Duodenal mucosa (tissue), 2 donors: ENCODE measurements around the gene HOXB9.

ENCODE experiments used
- H3K27ac ChIP-seq: one replicate; pipeline ENCODE4 v1.7.0; 2013; ENCODE audit warnings: low read depth, low read length
- H3K27me3 ChIP-seq, 2 donors: one replicate each; pipeline ENCODE4 v1.7.0; 2013; ENCODE audit warnings: low read length in 2 of 2, control low read depth in 1 of 2; ENCODE audit not compliant: insufficient read depth in 2 of 2, control insufficient read depth in 1 of 2
- H3K36me3 ChIP-seq, 2 donors: one replicate each; pipeline ENCODE4 v1.7.0; 2013; ENCODE audit warnings: low read length in 2 of 2, control low read depth in 1 of 2; ENCODE audit not compliant: insufficient read depth in 2 of 2, control insufficient read depth in 1 of 2
- H3K4me1 ChIP-seq, 2 donors: one replicate each; pipeline ENCODE4 v1.7.0; 2013; ENCODE audit warnings: low read length in 2 of 2, control low read depth in 1 of 2; ENCODE audit not compliant: insufficient read depth in 2 of 2, control insufficient read depth in 1 of 2
- H3K4me3 ChIP-seq, 2 donors: one replicate each; pipeline ENCODE4 v1.7.0; 2013; ENCODE audit warnings: low read length in 2 of 2, low read depth in 1 of 2
- H3K9ac ChIP-seq, 2 donors: one replicate each; pipeline ENCODE4 v1.7.0; 2013; ENCODE audit warnings: low read length in 2 of 2, low read depth in 1 of 2
- H3K9me3 ChIP-seq, 2 donors: one replicate each; pipeline ENCODE4 v1.7.0; 2013; ENCODE audit warnings: low read length in 2 of 2, control low read depth in 1 of 2; ENCODE audit not compliant: control insufficient read depth in 1 of 2

The HOXB9 gene

DNA sequence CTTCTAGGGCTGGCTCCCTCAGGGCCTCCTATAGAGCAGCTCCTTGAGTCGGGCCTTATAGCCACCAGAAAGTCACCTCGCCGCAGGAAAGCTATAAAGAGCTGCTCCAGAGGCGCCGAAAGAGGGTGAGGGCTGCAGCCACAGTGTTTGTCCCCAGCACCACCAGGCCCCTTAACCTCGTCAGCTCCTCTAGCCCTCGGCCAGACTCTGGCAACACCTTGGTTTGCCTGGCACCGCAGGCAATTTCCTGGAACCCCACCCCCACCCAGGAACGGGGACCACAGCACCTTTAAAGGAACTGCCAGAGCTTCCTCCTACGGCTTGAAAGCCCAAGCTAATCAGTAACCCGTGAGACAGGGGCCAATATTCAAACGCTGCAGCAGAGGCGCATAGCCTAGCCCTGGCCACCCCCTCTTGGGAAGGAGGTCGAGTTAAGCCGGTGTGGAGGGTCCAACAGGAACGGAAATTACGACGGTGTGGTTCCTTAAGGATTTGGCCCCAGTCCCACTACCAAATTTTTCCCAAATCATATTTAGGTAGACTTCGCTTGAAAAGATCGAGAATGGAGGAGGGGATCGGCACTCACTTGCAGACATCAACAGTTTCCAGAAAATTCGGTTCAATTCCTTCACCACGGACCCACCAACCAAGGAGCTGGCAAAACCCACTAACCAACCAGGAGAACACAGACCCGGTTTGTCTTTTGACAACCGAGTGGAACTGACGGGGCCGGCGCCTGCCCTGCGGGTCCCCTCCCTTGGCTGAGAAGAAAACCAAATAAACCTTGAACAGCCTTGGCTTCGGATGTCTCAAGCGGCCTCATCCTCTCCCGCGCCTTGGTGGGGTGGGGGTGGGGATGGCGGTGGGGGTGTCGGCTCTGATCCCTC lies 24.4 kb downstream of the HOXB9 start:
- no peak overlapping the region for H3K9ac ChIP-seq
- peaks cover 85 to 96% of the 10 kb centered on the region in 2 donors for H3K27me3 ChIP-seq
- no peak overlapping the region for H3K27ac ChIP-seq

DNA sequence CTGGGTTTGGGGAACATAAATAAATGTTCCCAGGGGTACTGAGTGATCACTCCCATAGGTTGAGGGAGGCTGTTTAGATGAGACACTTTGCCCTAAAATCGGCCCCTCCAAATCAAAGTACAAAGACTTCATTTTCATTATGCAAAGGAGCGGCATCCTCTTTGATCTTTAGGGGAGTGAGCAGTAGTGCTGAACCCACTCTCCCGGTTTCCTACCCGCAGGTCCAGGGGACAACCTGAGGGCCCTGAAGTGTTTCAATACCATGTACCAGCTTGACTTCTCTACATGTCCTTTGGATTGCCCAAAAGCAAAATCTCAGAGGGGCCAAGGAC lies 25.0 kb downstream of the HOXB9 start:
- Histone ChIP-seq H3K9ac (no peak overlapping the region), H3K9me3 (no peaks in the 10 kb centered on the region), H3K4me3 (no peak overlapping the region), H3K27me3 (peaks cover 86 to 96% of the 10 kb centered on the region in 2 donors), H3K36me3 (no peaks in the 10 kb centered on the region), H3K27ac (no peak overlapping the region), H3K4me1 (peaks cover 22 to 23% of the 10 kb centered on the region in 2 donors)

More for the DNA sequence above, 24.4 kb downstream of the HOXB9 start:
- no peak overlapping the region for H3K4me3 ChIP-seq
- H3K4me1 ChIP-seq, result peaks cover 17 to 22% of the 10 kb centered on the region in 2 donors
- H3K36me3 ChIP-seq, result no peaks in the 10 kb centered on the region
- no peaks in the 10 kb centered on the region for H3K9me3 ChIP-seq

DNA sequence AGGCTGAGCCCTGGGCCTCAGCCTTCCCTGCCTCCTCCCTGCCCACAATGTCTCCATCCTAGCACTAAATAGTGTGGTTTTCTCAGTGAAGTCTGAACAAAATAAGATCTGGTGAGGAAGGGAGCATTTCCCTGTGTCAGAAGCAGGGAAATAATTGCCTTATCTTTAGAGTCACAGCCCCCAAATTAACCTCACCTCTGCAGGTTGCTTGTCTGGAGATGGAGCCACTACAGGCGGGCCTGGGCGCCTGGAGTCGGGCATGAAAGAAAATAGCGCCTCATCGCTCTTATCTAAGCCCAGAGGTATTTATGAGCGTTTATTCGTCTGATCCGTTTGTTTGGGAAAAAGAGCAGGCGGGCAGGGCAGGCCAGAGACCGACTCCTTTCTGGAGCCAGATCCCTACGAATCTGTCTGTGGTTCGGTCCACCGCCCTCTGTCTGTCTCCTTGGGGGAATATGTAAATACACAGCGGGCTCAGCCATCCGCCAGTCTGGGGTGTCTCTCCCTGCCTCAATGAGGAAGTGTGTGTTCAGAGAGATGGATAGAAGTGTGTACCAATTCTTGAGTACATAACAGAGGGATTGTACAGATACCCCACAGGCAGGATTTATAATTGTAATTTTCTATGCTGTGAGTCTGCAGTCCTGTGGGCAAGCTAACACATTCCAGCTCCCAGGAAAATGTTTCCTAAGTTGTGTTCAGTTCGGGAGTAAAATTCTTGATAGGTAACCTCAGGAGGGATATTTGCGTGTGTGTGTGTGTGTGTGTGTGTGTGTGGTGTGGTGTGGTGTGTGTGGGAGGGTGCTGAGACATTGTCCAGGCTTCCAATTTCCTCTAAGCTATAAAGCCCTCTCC lies 25.7 kb downstream of the HOXB9 start:
- Histone ChIP-seq H3K4me1 (peaks cover 22 to 25% of the 10 kb centered on the region in 2 donors), H3K9ac (no peak overlapping the region), H3K4me3 (no peak overlapping the region), H3K27ac (no peak overlapping the region), H3K9me3 (no peaks in the 10 kb centered on the region), H3K36me3 (no peaks in the 10 kb centered on the region), H3K27me3 (peaks cover 86 to 95% of the 10 kb centered on the region in 2 donors)

DNA sequence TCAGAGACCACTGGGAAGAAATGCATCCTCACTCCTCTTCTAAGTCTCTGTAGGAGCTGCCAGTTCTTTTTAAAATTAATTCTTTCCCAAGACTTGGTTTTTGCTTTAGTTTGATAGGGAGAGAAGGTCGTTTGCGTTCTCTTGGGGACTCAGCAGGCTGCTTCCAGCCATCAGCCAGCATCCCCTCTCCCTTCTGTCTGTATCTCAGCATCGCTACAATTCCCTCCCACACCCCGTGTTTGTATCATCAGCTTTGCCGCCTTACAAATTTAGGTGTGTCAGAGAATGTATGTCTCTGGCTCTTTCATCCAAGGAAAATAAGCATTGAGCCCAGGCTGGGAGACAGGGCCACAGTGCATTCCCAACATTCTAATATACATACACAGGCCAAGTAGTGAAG lies 26.8 kb downstream of the HOXB9 start:
- no peak overlapping the region for H3K9ac ChIP-seq
- peaks cover 22 to 32% of the 10 kb centered on the region in 2 donors for H3K4me1 ChIP-seq
- no peak overlapping the region for H3K27ac ChIP-seq
- no peaks in the 10 kb centered on the region for H3K9me3 ChIP-seq
- H3K4me3 ChIP-seq, result no peak overlapping the region
- peaks cover 85 to 95% of the 10 kb centered on the region in 2 donors for H3K27me3 ChIP-seq
- H3K36me3 ChIP-seq, result no peaks in the 10 kb centered on the region

GRCh38 chr17:48598736-48599135 lies 27.4 kb downstream of the HOXB9 start:
- Histone ChIP-seq H3K27ac (no peak overlapping the region), H3K9me3 (no peaks in the 10 kb centered on the region), H3K4me1 (peaks cover 22 to 32% of the 10 kb centered on the region in 2 donors), H3K4me3 (peak overlapping the region in 1 of 2 donors; percentile 66), H3K27me3 (peaks cover 85 to 94% of the 10 kb centered on the region in 2 donors), H3K9ac (peak overlapping the region in 1 of 2 donors; percentile 35), H3K36me3 (no peaks in the 10 kb centered on the region)

DNA sequence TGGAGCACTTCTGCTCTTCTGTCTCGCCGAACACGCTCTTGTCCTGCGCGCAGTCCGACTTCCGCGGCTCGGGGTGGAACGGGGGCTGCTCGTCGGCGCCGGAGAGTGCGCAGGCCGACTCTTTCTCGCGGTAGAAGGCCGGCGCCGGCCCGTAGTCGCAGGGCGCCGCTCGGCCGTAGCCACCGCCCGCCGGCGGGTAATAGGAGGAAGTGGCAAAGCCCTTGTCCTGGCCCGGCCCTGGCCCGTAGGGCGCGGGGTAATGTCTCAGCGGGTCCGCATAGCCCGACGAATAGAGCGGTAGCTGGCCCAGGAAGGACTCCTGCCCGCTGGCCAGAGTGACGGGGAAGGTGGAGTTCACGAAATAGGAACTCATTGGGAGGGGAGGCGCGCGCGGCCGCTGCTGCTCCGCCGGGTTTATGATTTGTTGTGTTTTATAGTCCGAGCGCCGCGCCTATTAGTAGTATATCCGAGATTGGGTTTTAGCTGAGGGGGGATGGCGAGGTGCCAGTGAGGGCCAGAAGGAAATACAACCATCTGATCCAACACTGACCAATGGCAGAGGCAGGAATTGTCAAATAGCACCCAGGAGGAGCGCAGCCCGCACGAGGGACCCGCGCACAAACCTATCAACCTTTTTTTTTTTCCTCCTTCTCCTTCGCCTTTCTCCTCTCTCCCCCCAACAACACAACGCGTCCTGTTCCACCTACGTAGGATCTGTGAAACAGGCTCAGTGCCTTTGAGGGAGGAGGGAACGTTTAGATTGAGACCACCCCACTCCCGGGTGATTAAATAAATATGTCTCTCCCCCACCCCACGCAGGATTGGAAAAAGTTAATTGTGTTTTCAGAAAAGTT lies 28.2 kb downstream of the HOXB9 start:
- Histone ChIP-seq H3K9ac (peak overlapping the region; percentile 35 to 51), H3K4me1 (peaks cover 22 to 32% of the 10 kb centered on the region in 2 donors)

DNA sequence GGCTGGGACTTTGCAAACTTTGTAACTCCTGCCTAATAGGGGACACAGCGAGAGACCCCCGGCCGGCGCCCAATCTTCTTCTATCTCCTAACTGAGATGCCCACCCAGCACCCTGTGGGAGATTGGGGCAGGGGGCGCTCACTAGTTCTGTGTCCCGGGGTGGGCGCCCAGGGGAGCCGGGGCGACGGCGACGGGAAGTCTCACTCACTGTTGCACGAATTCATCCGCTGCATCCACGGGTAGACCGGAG lies 28.7 kb downstream of the HOXB9 start:
- peak overlapping the region; percentile 61 to 66 for H3K4me3 ChIP-seq
- peaks cover 88 to 91% of the 10 kb centered on the region in 2 donors for H3K27me3 ChIP-seq
- peak overlapping the region; percentile 73 for H3K27ac ChIP-seq
- no peaks in the 10 kb centered on the region for H3K9me3 ChIP-seq
- H3K4me1 ChIP-seq, result peaks cover 18 to 32% of the 10 kb centered on the region in 2 donors
- no peaks in the 10 kb centered on the region for H3K36me3 ChIP-seq
- H3K9ac ChIP-seq, result peak overlapping the region; percentile 35 to 51

More for the DNA sequence above, 28.2 kb downstream of the HOXB9 start:
- peak overlapping the region; percentile 61 to 66 for H3K4me3 ChIP-seq
- H3K27ac ChIP-seq, result peak overlapping the region; percentile 73
- peaks cover 86 to 93% of the 10 kb centered on the region in 2 donors for H3K27me3 ChIP-seq
- H3K9me3 ChIP-seq, result no peaks in the 10 kb centered on the region
- no peaks in the 10 kb centered on the region for H3K36me3 ChIP-seq

GRCh38 chr17:48596735-48597527 lies 29.2 kb downstream of the HOXB9 start:
- Histone ChIP-seq H3K9ac (peak overlapping the region; percentile 23 to 25), H3K36me3 (no peaks in the 10 kb centered on the region), H3K9me3 (no peaks in the 10 kb centered on the region), H3K27ac (peak overlapping the region; percentile 73), H3K4me3 (peak overlapping the region; percentile 61 to 66), H3K4me1 (peaks cover 13 to 31% of the 10 kb centered on the region in 2 donors), H3K27me3 (peaks cover 91 to 92% of the 10 kb centered on the region in 2 donors)

DNA sequence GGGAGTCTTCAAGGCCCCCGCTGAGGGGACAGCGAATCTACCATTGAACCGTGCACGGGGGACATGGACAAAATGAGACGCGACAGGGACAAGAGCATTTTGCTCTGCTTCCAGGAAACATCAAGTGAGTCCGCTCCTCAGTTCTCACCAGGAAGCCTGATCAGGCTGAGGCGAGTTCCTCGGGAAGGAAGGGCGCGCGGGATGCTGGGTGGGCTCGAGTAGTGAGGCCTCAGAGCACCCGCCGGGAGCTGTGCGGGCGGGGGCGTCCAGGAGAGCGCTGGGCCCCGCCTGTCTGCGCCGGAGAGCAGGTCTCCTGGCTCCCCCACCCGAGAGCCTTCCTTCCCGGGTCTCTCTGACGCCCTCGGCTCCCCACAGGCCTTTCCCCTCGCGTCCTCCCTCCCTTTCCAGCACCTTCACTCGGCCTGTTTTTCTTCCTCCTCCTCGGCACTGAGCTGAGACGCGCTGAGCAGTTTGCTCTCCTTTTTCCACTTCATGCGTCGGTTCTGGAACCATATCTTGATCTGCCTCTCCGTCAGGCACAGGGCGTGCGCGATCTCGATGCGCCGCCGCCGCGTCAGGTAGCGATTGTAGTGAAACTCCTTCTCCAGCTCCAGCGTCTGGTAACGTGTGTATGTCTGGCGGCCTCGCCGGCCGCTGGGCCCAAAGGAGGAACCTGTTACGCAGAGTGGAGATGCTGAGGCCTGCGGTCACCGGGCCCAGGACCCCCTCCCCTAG lies 30.0 kb downstream of the HOXB9 start:
- peaks cover 8 to 25% of the 10 kb centered on the region in 2 donors for H3K4me1 ChIP-seq
- peak overlapping the region; percentile 39 for H3K27ac ChIP-seq
- H3K36me3 ChIP-seq, result no peaks in the 10 kb centered on the region
- peaks cover 90% of the 10 kb centered on the region in 2 donors for H3K27me3 ChIP-seq
- H3K4me3 ChIP-seq, result peak overlapping the region; percentile 61 to 66
- H3K9ac ChIP-seq, result peak overlapping the region in 1 of 2 donors; percentile 25
- H3K9me3 ChIP-seq, result no peaks in the 10 kb centered on the region
